Measurements from ENCODE around the gene CD38.
"Not testable (repeated sequence)": the region's sequence is repeated elsewhere in the genome, so short reads cannot be mapped to it uniquely, and the experiment has no call there.

The CD38 gene

DNA sequence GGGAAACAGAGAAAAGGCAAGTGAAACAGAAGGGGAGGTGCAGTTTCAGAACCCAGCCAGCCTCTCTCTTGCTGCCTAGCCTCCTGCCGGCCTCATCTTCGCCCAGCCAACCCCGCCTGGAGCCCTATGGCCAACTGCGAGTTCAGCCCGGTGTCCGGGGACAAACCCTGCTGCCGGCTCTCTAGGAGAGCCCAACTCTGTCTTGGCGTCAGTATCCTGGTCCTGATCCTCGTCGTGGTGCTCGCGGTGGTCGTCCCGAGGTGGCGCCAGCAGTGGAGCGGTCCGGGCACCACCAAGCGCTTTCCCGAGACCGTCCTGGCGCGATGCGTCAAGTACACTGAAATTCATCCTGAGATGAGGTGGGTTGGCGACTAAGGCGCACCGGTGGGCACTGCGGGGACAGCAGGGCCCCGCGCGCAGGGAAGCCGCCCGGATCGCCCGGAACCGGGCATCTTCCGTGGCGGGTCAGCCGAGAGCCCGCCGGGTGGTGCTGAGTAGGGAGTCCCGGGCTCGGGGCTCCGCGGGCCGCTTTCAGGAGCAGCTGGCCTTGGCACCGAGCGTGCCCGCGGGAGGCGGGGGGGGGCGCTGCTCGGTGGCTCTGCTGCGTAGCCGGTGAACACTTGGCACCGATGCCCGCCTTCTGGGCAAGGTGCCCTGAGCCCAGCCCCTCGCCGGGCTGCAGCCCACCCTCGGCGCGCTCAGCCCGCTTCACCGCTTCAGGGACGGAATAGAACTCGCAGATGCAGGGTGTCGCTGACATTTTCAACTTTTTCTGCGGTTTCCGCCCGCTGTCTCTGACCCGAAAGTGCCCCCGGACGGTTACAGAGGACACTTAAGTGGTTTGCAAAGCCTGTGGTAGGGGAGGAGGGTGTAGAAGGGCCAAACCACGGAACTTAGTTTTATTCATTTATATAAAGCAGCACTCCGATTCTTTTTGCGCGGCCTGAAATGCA lies at the start of gene CD38:
CD38 (plus strand) TSS at position 40 of the 953 bp plus-strand sequence; CDS start at position 127, 87 bp downstream.
- DNase-seq: no peak

DNA sequence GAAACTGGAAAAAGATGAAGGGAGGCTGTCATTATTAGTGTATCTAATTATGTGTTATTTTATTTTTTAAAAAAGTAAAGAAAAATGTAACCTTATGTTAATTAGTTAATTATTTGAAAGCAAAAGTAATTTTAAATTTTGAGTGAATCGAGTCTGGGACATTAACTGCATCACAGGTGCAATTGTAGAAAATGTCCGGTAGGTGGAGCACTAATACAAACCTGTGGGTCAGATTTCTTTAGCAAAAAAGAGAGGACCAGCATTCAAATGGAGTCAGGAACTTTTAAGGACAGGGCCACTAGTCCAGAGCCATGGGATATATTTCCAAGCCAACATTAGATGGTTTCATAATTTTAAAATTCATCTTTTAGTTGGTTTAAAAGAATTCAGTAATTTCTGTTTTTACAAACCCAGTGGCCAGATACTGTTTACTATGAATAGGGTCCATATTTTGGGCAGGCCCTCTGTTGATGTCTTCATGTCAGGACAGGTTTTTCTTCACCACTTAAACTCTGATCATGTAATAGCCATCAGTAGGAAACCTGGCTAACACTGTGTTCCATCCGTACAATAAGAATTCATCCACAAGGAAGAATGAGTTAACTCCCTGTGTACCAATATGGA lies 48.1 kb upstream of the CD38 start:
- no peak for DNase-seq

DNA sequence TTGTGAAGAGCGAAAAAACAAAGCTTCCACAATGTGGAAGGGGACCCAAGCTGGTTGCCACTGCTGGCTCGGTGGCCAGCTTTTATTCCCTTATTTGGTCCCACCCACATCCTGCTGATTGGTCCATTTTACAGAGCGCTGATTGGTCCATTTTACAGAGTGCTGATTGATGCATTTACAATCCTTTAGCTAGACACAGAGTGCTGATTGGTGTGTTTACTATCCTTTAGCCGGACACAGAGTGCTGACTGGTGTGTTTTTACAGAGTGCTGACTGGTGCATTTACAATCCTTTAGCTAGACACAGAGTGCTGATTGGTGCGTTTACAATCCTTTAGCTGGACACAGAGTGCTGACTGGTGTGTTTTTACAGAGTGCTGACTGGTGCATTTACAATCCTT lies 45.1 kb upstream of the CD38 start:
- not testable (repeated sequence) for DNase-seq

DNA sequence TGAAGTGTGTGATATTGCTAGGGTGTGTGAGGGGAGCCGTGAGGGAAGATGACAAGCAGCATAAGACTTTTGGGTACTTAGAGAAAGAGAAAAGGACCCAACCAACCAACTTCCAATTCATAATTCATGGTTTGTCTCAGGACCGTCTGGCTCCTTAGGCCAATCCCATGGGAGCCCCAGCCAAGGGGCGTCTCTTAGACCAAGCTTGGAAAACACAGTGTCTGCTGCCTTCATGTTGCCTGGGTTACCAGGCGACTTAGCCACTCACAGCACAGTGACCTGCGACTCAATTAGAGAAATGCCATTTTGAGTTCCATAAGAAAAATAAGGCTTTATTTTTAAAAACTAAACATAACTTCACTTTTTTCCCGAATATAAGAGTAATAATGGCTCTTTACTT lies 42.6 kb upstream of the CD38 start:
- no peak for DNase-seq

DNA sequence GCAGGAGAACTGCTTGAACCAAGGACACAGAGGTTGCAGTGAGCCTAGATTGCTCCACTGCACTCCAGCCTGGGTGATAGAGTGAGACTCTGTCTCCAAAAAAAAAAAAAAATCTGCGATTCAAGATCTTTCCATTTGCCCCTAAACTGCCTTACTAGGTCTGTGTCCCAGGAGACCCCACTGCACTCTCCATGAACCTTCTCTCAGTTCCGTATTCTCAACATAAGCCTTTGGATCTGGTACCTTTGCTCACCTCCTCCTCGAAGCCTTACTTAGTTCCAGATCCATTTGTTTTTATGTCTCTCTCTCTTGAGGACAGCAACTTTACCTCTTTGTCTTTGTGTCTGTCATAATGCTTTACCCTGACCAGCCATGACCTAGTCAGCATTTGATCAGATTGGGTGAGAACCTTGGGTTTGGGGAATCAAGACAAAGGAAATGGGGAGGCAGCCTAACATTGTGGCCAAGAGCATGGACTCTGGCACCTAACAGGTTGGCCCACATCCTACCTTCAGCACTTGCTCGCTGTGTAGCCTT lies 41.5 kb upstream of the CD38 start:
- DNase-seq: no peak

DNA sequence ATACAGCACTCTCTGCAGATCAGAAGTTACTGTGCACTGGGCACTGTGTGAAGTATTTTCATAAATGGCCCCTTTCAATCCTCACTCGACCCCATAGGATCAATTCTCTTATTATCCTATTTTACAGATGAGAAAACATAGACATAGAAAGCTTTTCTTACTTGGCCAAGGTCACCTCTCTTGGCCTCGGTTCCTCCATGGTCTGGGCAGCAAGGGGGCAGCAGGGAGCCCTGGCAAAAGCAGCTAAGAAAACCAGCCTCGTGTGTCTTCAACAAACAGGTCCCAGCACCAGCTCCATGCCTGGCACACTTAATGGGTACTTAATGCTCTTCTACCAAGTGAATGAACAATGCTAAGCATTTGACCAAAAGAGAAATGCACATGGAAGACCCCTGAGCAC lies 40.9 kb upstream of the CD38 start:
- no peak for DNase-seq

DNA sequence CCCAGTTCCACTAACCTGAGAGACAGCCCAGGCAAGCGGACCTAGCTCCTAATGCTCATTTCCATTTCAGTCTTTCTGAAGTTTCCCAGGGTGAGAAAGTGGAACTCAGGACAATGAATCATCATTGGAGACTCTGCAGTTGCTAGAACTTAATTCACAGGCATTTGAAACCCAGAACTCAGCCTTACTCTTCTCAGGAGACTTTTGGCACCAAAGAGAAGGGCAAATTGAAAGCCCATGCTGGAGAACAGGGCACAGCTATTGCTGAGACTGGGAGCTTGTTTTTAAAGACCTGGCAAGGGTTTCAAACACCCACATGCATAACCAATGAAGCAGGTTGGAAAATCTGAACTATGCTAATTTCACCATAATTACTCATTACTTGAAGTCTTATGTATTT lies 39.3 kb upstream of the CD38 start:
- DNase-seq: no peak

DNA sequence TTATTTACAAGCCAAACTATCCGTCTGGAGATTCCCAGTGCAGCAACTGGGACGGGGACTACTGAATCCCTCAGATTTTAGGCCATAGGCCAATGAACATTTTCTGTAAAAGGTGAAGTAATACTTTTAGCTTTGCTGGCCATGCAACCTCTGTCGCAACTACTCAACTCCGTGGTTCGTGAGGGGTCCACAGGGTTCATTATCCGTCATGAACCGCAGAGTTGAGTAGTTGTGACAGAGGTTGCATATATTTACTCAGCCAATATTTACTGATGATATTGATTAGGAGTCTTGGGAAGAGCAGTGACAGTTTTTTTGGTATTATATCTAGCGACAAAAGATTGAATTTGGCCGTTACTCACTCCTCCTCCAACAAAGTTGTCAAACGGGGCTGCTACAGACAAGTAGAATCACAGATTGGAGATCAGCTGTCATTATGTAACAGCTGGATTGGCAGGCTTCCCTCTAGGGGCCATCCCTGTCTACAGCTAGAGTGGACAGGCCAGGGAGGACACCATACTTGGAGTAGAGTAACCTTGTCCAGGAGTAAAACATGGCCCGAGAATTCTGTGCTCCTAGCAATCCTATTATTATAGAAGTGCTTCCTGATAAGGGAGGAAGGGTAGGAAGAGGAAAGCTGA lies 37.2 kb upstream of the CD38 start:
- no peak for DNase-seq

DNA sequence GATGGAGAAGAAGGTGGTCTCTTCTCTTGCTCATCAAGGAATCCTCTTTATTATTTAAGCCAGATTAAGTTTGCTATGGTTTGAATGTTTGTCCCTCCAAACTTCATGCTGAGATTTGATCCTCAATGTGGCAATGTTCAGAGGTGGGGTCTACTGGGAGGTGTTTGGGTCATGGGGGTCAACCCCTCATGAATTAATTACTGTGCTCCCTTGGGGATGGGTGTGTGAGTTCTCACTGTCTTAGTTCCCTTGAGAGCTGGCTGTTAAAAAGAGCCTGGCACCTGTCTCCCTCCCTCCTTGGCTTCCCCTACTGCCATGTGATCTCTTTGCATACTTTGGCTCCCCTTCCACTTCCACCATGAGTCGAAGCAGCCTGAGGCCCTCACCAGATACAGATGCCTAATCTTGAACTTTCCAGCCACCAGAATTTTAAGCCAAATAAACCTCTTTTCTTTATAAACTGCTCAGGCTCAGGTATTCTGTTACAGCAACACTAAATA lies 36.0 kb upstream of the CD38 start:
- no peak for DNase-seq

DNA sequence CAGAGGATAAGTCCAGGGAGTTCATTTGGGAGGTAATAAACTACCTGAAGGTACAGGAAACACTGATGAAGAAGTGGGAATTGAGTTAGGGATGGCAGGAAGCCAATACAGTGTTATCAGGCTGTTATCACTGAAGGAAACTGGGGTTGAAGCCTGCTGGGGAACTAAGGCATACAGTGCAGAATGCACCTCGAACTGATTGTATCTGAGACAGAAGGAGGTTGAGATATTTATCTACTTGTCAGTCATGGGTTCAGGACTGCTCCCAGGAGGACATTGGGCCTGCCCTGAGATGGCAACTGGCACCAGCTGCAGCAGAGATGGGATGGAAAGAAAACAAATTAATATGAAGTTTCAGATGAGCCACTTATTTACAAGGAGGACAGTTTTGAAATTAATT lies 35.5 kb upstream of the CD38 start:
- no peak for DNase-seq

DNA sequence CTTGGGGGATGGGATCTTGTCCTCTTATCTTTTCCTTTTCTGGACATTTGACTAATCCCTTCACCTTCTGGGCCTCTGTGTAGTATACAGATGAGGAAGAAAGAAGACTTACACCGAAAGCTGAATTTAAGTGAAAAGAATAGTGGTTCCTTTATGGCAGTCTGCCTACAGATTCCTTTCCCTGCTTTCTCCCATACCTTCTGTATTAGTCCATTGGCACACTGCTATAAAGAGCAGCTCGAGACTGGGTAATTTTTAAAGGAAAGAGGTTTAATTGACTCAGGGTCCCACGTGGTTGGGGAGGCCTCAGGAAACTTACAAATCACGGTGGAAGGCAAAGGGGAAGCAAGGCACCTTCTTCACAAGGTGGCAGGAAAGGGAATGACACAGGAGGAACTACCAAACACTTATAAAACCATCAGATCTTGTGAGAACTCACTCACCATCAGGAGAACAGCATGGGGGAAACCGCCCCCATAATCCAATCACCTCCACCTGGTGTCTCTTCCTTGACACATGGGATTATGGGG lies 34.0 kb upstream of the CD38 start:
- DNase-seq: no peak

DNA sequence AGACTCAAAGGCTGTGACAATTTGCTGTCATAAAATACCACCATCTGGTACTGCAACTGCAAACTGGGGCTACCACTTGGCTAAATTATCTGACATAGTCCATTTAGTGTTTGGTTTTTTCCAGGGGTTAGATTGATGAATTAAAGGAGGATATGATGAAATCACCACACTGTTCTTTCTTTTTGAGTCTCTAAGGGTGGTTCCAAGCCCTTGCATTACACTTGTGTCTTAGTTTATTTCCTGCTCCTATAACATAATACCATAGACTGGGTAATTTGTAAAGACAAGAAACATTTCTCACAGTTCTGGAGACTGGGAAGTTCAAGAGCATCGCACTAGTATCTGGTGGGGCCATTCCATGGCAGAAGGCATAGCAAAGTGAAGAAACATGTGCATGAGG lies 32.0 kb upstream of the CD38 start:
- no peak for DNase-seq

DNA sequence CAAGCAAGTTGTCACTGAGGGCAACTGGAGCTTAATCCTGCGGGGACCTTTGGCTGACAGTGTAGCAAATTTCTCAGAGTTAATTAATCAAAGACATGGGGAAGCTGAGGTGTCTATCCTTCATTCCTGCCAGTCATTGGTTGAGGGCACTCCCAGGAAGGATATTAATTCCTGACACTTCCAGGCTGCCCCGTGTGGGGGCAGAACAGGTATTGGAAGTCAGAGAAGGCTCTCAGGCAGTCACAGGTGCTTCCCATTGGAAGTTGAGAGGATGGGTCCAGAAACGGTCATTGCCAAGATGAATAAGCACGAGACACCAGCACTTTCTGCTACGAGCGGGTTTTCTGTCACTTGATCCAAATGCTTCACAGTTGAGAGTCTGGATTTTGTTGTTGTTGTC lies 29.1 kb upstream of the CD38 start:
- no peak for DNase-seq

DNA sequence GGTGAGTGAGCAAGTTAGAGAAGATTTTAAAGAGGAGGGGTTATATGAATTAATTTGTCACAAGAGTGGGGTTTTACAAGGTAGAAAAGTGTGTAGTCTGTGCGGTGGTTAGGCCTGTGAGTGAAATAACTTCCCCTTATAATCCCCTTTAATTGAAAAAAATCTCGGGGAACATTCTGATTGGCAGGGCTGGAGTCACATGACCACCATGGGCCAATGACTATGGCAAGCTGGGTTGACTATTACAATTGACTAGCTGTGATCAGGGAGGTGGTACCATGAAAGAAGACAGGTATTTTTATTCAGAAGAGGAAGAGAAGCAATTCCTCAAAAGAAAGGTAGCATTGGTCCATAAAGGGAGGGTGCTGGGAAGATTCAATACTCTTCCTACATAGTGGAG lies 27.0 kb upstream of the CD38 start:
- no peak for DNase-seq

DNA sequence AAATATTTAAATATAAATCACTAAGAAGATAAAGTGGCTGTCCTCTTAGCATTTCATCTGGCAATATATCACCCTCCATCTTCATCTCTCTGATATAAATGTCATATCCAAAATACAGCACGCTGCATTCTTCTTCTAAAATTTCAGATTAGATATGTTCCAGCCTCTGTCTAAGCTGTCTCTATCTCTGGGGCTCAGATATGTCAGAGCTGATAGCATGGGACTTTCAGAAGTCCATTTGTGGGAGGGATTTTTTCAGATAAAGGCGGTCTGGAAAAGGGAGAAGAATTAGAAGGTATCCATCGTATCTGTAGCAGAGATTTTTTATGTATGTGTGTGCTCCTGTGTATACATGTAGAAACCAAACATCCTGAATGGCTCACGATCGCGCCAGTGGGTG lies 25.0 kb upstream of the CD38 start:
- no peak for DNase-seq

DNA sequence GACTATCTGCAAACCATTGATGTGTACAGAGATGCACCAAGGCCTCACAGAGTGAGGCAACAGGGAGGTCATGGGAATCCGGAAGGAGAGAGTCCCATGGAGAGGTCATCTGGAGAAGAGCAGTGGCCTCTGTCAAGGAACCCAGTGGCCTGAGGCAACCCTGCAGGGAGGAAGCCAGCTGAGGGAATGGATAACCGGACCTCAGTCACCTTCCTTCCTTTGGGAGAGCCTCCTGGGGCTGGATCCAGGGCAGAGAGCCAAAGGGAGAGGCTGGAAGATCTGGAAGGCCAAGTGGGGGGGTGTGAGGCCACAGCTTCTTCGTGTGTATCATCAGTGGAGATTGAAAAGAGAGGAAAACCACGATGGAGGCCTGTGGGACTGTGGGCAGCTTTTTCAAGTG lies 24.3 kb upstream of the CD38 start:
- no peak for DNase-seq

DNA sequence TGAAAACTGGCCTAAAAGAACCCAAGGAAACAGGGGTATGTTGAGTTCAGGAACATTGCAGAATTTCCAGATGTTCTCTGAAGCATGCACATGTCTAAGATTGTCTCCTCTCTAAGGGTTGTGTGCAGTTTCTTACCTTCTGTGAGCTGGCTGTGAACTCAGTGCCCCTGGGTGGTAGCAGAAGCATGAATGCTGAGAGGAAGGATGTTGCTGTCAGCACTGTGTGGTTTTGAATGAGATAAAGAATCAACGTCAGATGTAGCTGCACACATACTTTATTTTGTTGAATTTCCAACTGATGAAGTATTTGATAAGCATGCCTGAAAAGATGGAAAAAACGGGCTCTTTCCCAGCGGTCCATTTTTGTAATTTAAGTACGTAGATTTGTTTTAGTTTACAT lies 23.8 kb upstream of the CD38 start:
- no peak for DNase-seq

DNA sequence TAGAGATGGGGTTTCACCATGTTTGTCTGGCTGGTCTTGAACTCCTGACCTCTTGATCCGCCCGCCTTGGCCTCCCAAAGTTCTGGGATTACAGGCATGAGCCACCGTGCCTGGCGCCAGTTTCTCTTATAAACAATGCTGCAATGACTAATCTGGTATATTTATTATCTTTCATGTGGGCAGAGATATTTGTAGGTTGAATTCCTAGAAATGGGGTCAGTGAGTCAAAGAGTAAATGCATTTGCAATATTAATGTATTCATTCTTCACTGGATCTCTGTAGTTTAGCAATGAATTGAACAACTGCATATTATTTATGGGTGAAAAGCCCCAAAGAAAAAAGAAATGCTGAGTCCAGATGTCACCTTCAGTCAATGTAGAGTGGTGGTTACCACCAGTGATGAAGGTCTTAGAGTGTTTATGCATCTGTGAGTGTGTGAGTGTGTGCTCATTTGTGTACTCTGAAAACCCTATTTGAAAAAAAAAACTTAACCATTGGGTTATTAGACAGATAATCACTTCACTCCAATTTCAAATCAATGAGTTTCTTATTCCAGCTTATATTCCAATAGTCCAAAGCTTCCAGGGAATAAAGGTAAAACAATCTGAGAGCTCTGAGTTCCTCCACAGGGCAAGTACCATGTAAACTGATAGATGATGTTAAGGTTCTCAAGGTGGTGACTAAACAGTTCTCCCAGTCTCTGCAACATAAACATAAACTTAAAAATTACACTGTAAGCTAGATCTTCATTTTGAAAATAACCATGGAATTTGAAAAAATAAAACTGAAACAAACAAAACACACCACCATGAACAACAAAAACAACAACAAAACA lies 22.6 kb upstream of the CD38 start:
- DNase-seq: no peak

DNA sequence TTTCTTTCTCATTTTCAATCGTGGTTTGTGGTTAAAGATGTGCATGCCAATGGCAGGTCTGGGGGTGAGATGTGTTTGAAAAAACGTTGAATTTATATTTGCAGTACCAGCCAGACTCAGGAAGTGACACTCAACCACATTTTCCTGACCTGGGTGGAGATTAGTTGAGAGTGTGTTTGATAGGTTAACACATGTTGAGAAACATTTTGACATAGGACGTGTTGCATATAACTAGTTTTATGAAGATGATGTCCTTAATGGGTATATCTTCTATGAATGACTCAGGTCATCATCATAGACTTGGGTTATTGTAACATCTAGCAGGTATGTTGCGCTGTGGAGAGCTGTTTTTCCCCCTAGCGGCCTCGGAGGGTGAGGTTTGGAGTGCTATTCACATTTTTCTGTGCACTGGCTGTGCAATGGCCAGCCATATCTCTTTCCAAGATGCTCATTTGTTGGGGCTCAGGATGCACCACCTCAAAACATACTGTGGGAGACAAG lies 21.7 kb upstream of the CD38 start:
- DNase-seq: no peak

DNA sequence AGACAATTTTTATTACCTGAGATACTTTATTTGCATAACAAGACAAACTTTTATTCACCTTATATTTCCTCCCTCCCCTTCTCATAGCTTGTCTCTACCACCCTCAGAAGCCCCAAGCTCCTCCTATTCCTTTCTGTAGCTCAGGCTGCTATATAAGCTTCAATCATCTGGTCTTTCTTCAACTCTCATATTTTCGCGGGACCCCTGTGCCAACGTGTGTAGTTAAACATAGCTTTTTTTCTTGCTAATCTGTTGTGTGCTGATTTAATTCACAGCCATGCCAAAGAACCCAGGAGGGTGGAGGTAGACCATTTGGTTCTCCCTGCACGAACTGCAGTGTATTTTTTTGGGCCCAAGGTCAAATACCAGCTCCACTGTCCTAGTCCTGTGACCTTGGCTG lies 21.1 kb upstream of the CD38 start:
- DNase-seq: no peak

DNA sequence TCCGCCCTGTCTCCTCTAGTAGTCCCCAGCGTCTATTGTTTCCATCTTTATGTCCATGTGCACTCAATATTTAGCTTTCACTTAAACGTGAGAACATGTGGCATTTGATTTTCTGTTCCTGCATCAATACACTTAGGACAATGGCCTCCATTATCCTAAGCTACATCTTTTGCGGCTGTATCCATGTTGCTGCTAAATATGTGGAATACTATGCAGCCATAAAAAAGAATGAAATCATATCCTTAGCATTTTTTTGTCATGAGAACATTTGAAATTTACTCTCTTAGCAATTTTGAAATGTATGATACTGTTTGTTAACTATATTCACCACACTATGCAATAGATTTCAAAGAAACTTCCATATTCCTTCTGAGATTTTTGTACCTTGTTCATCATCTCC lies 19.8 kb upstream of the CD38 start:
- DNase-seq: no peak

DNA sequence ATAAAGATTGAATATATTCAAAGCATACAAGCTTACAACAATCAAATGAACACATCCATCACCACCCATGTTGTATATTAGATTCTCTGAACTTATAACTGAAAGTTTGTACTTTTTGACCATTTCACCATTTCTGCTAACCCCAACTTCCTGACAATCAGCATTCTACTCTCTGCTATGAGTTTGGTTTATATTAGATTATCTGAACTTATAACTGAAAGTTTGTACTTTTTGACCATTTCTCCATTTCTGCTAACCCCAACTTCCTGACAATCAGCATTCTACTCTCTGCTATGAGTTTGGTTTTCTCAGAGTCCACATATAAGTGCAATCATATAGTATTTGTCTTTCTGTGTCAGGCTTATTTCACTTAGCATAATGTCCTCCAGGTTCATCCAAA lies 15.7 kb upstream of the CD38 start:
- not testable (repeated sequence) for DNase-seq
